A549 (cell line): ENCODE data around the gene AFF3. TPM values are rescaled to one million over a fixed set of nuclear protein-coding genes. Genes with fewer than 3 reads are reported as not detected.

Source experiments
- ATAC-seq, 2 experiments: fragments of 200-7000 bp in 1 of 2; fragments of >200 bp in 1 of 2; cut with Nextera tagmentation in 1 of 2; cut with Tn5 transposase in 1 of 2; 3 replicates each; pipeline versions ENCODE4 v1.8.0 to v1.9.1; 2018 to 2020; ENCODE audit warnings: mild to moderate bottlenecking in 1 of 2, moderate library complexity in 1 of 2
- CTCF ChIA-PET: fragments of 300-600 bp; sonication (Branson Sonifier 250); formaldehyde crosslinking; extraction: SDS; loops from one replicate; lab custom pipeline; 2021; ENCODE audit warnings: antibody characterized with exemption, inconsistent platforms; lab: Yijun Ruan, JAX
- POLR2A ChIA-PET: fragments of 350-600 bp; formaldehyde crosslinking; extraction: SDS; loops from one replicate; lab custom pipeline; 2021; ENCODE audit warnings: antibody characterized with exemption, inconsistent platforms; lab: Yijun Ruan, JAX
- DNase-seq, 2 experiments: peaks; one replicate each; pipeline versions ENCODE4 v3.0.0 to v3.0.0-alpha.2; 2011 to 2016; ENCODE audit warnings: low read depth in 1 of 2, low spot score in 1 of 2
- FAIRE-seq: peaks from 2 replicates; lab custom pipeline; 2011; peaks lifted over from hg19 to GRCh38; lab: Jason Lieb, UNC
- H3K27ac ChIP-seq, 2 experiments: fragments of >200 bp; sonication (Bioruptor Twin); formaldehyde crosslinking; 3 replicates each; pipeline ENCODE4 v1.5.1; 2016 to 2017
- H3K4me1 ChIP-seq: fragments of >200 bp; sonication (Bioruptor Twin); formaldehyde crosslinking; 3 replicates; pipeline ENCODE4 v1.6.1; 2016
- H3K4me2 ChIP-seq: fragments of >200 bp; sonication (Bioruptor Twin); formaldehyde crosslinking; 3 replicates; pipeline ENCODE4 v1.6.1; 2016
- H3K4me3 ChIP-seq: fragments of >200 bp; sonication (Bioruptor Twin); formaldehyde crosslinking; 3 replicates; pipeline ENCODE4 v1.5.1; 2016
- H3K9me3 ChIP-seq: fragments of >200 bp; sonication (Bioruptor Twin); formaldehyde crosslinking; 3 replicates; pipeline ENCODE4 v1.6.1; 2016
- BCL3 ChIP-seq: fragments of >200 bp; sonication (Bioruptor Twin); formaldehyde crosslinking; IDR thresholded peaks from 3 replicates; pipeline ENCODE4 v1.6.1; 2016
- CHD2 ChIP-seq: fragments of 150-350 bp; IDR thresholded peaks from 2 replicates; pipeline ENCODE4 v1.6.1; 2014; ENCODE audit warnings: low read length; ENCODE audit not compliant: partially characterized antibody
- CHD4 ChIP-seq: fragments of 200-600 bp; sonication (generic); IDR thresholded peaks from 2 replicates; pipeline ENCODE4 v1.6.1; 2016; ENCODE audit warnings: antibody characterized with exemption, mild to moderate bottlenecking, borderline replicate concordance
- EHF ChIP-seq: fragments of 250-450 bp; sonication (Bioruptor Pico); IDR thresholded peaks from 2 replicates; pipeline ENCODE4 v1.5.0; 2020; ENCODE audit warnings: mild to moderate bottlenecking
- EHMT2 ChIP-seq: fragments of 200-600 bp; sonication (generic); IDR thresholded peaks from 2 replicates; pipeline ENCODE4 v1.6.1; 2016; ENCODE audit warnings: antibody characterized with exemption, low read depth, mild to moderate bottlenecking, moderate library complexity
- ESRRA ChIP-seq: fragments of 150-350 bp; IDR thresholded peaks from 2 replicates; pipeline ENCODE4 v1.6.1; 2014; ENCODE audit warnings: mild to moderate bottlenecking, low read length, borderline replicate concordance
- FOXS1 ChIP-seq: fragments of 250-450 bp; sonication (Bioruptor Pico); IDR thresholded peaks from 2 replicates; pipeline ENCODE4 v1.5.0; 2020; ENCODE audit warnings: mild to moderate bottlenecking, moderate library complexity
- GATA3 ChIP-seq: IDR thresholded peaks from 2 replicates; pipeline ENCODE4 v1.6.1; 2012; ENCODE audit warnings: borderline replicate concordance
- HOXA7 ChIP-seq: fragments of 250-450 bp; sonication (Bioruptor Pico); IDR thresholded peaks from 2 replicates; pipeline ENCODE4 v1.5.0; 2020; ENCODE audit warnings: mild to moderate bottlenecking, moderate library complexity
- HOXB5 ChIP-seq: fragments of 250-450 bp; sonication (Bioruptor Pico); IDR thresholded peaks from 2 replicates; pipeline ENCODE4 v1.5.0; 2020; ENCODE audit warnings: mild to moderate bottlenecking, moderate library complexity
- KDM1A ChIP-seq: fragments of 200-600 bp; sonication (generic); IDR thresholded peaks from 2 replicates; pipeline ENCODE4 v1.6.1; 2016; ENCODE audit warnings: low read depth, mild to moderate bottlenecking
- MAX ChIP-seq: IDR thresholded peaks from 2 replicates; pipeline ENCODE4 v1.6.1; 2012
- NPAS2 ChIP-seq: fragments of 250-450 bp; sonication (Bioruptor Pico); IDR thresholded peaks from 2 replicates; pipeline ENCODE4 v1.8.0; 2022; ENCODE audit warnings: mild to moderate bottlenecking, moderate library complexity, borderline replicate concordance
- NR3C1 ChIP-seq: fragments of >200 bp; sonication (Bioruptor Twin); formaldehyde crosslinking; IDR thresholded peaks from 3 replicates; pipeline ENCODE4 v1.6.1; 2017
- POLR2AphosphoS2 ChIP-seq: conservative IDR thresholded peaks from 2 replicates; pipeline ENCODE4 v1.6.1; 2012; ENCODE audit warnings: low read length, improper control_type of control experiment, inconsistent platforms
- RARB ChIP-seq: fragments of 250-450 bp; sonication (Bioruptor Pico); IDR thresholded peaks from 2 replicates; pipeline ENCODE4 v1.8.0; 2021; ENCODE audit warnings: mild to moderate bottlenecking, moderate library complexity
- RCOR1 ChIP-seq: fragments of 150-350 bp; IDR thresholded peaks from 2 replicates; pipeline ENCODE4 v1.6.1; 2014; ENCODE audit warnings: antibody characterized with exemption, low read length, low read depth
- REST ChIP-seq: fragments of 200-600 bp; sonication (generic); IDR thresholded peaks from 2 replicates; pipeline ENCODE4 v1.6.1; 2016; ENCODE audit warnings: antibody characterized with exemption, mild to moderate bottlenecking, moderate library complexity
- RNF2 ChIP-seq: fragments of 200-600 bp; sonication (generic); IDR thresholded peaks from 2 replicates; pipeline ENCODE4 v1.6.1; 2016; ENCODE audit warnings: low read depth, mild to moderate bottlenecking, antibody characterized with exemption, moderate library complexity, borderline replicate concordance
- SMC3 ChIP-seq: fragments of >200 bp; sonication (Bioruptor Twin); formaldehyde crosslinking; IDR thresholded peaks from 3 replicates; pipeline ENCODE4 v1.6.1; 2018; ENCODE audit warnings: inconsistent platforms
- TFCP2L1 ChIP-seq: fragments of 250-450 bp; sonication (Bioruptor Pico); IDR thresholded peaks from 2 replicates; pipeline ENCODE4 v1.5.0; 2021; ENCODE audit warnings: mild to moderate bottlenecking
- USF2 ChIP-seq: fragments of 450-650 bp; IDR thresholded peaks from 2 replicates; pipeline ENCODE4 v1.6.1; 2014; ENCODE audit warnings: antibody characterized with exemption
- ZFP36 ChIP-seq: fragments of 450-650 bp; IDR thresholded peaks from 2 replicates; pipeline ENCODE4 v1.6.1; 2014; ENCODE audit warnings: borderline replicate concordance; ENCODE audit not compliant: partially characterized antibody
- WGBS: methylation state at CpG from one replicate; pipeline ENCODE4 v1.1.6; 2017; ENCODE audit errors: missing lambda C conversion rate; 5-methylcytosine and 5-hydroxymethylcytosine counted together
- polyA plus RNA-seq, 4 experiments: library from polyadenylated mRNA; depleted of rRNA in 3 of 4; stranded (reverse); fragments of >200 nt; fragmentation: RNase III in 1 of 4; extraction: RNeasy Plus Mini Kit Qiagen cat#74134 plus additional on column Dnase treatment in 1 of 4; gene quantifications; 2 replicates in 3 of 4; 3 replicates in 1 of 4; pipeline ENCODE4 v1.2.3, GENCODE V29; 2011 to 2017

AFF3 gene
- polyA plus RNA-seq, 2 of the 4 experiments (the other 2 are of a cell fraction): not detected

GRCh38 chr2:99728166-99728565 is 414.2 kb downstream of the AFF3 start:
- H3K27ac ChIP-seq: no peak overlapping the region
- WGBS: 43% methylated on average over 4 of the region's 4 CpGs
- no peaks in the 10 kb centered on the region for H3K4me1 ChIP-seq
- ChIA-PET POLR2A (no interaction called here), CTCF (no interaction called here)
- H3K4me2 ChIP-seq: no peak overlapping the region
- no peaks in the 10 kb centered on the region for H3K9me3 ChIP-seq
- DNase-seq (no peak), FAIRE-seq (no peak), ATAC-seq (no peak)
- TF ChIP-seq CHD4 (no peak), FOXS1 (CRISPR knock-in tag) (no peak), NPAS2 (CRISPR knock-in tag) (no peak), RARB (CRISPR knock-in tag) (no peak)
- no peak overlapping the region for H3K4me3 ChIP-seq

GRCh38 chr2:99727199-99727598 is 415.2 kb downstream of the AFF3 start:
- ATAC-seq: no peak
- ChIA-PET CTCF (no interaction called here), POLR2A (no interaction called here)
- FAIRE-seq: no peak
- H3K4me1 ChIP-seq: no peaks in the 10 kb centered on the region
- H3K4me2 ChIP-seq: no peak overlapping the region
- TF ChIP-seq TFCP2L1 (no peak), BCL3 (no peak), CHD2 (no peak), NR3C1 (no peak), RNF2 (no peak), GATA3 (no peak), EHF (no peak), KDM1A (no peak), EHMT2 (no peak), POLR2AphosphoS2 (no peak), SMC3 (no peak), HOXB5 (CRISPR knock-in tag) (no peak), RCOR1 (no peak), ESRRA (no peak), ZFP36 (no peak), HOXA7 (CRISPR knock-in tag) (no peak), USF2 (no peak), REST (no peak), FOXS1 (CRISPR knock-in tag) (no peak), MAX (no peak)
- no peaks in the 10 kb centered on the region for H3K9me3 ChIP-seq
- DNase-seq: no peak
- no peak overlapping the region for H3K27ac ChIP-seq
- no peak overlapping the region for H3K4me3 ChIP-seq
- 7% methylated on average over 1 of the region's 1 CpG for WGBS
